GM18873 (cell line): ENCODE results near the gene FGL2.
"Not testable (repeated sequence)": the region's sequence is repeated elsewhere in the genome, so short reads cannot be mapped to it uniquely, and the experiment has no call there.

ENCODE experiments used
- ATAC-seq: cut with Tn5 transposase; IDR thresholded peaks from one replicate; pipeline ENCODE4 v1.9.1; 2021; ENCODE audit warnings: mild to moderate bottlenecking, moderate library complexity, moderate number of reproducible peaks; ENCODE audit not compliant: unreplicated experiment, low FRiP score

FGL2 gene

GRCh38 chr7:77199013-77199966 is at the start of gene FGL2:
Gene FGL2, minus strand, starts transcription at chr7:77199819. Its CDS starts 26 bp downstream, at chr7:77199793.
- no peak for ATAC-seq

- no peak for ATAC-seq
Measured at GRCh38 chr7:77248154-77248553, 48.5 kb upstream of the FGL2 start.

GRCh38 chr7:77247206-77247850 is 47.7 kb upstream of the FGL2 start:
- peak; percentile 77 for ATAC-seq

- no peak for ATAC-seq
Measured at GRCh38 chr7:77246026-77246640, 46.5 kb upstream of the FGL2 start.

GRCh38 chr7:77245015-77245755 is 45.6 kb upstream of the FGL2 start:
- no peak for ATAC-seq

GRCh38 chr7:77244222-77244934 is 44.8 kb upstream of the FGL2 start:
- no peak for ATAC-seq

- no peak for ATAC-seq
Measured at GRCh38 chr7:77242554-77242953, 42.9 kb upstream of the FGL2 start.

- ATAC-seq, result no peak
Measured at GRCh38 chr7:77242068-77242467, 42.4 kb upstream of the FGL2 start.

GRCh38 chr7:77239471-77239870 is 39.9 kb upstream of the FGL2 start:
- ATAC-seq, result no peak

- no peak for ATAC-seq
Measured at GRCh38 chr7:77238703-77239136, 39.1 kb upstream of the FGL2 start.

GRCh38 chr7:77235276-77235675 is 35.7 kb upstream of the FGL2 start:
- ATAC-seq, result no peak

GRCh38 chr7:77232467-77232866 is 32.8 kb upstream of the FGL2 start:
- no peak for ATAC-seq

- not testable (repeated sequence) for ATAC-seq
Measured at GRCh38 chr7:77228795-77229194, 29.2 kb upstream of the FGL2 start.

GRCh38 chr7:77226357-77226839 is 26.8 kb upstream of the FGL2 start:
- no peak for ATAC-seq

- ATAC-seq, result no peak
Measured at GRCh38 chr7:77223261-77223660, 23.6 kb upstream of the FGL2 start.

GRCh38 chr7:77222819-77223218 is 23.2 kb upstream of the FGL2 start:
- no peak for ATAC-seq

- ATAC-seq, result no peak
Measured at GRCh38 chr7:77222065-77222464, 22.4 kb upstream of the FGL2 start.

GRCh38 chr7:77219701-77220331 is 20.2 kb upstream of the FGL2 start:
- ATAC-seq, result not testable (repeated sequence)

- no peak for ATAC-seq
Measured at GRCh38 chr7:77217474-77218185, 18.0 kb upstream of the FGL2 start.
